Left hindlimb (tissue), 1 donor: ENCODE measurements around the gene NRIP1.

ENCODE experiments used
- DNase-seq: peaks from one replicate; pipeline ENCODE4 v3.0.0-alpha.2; 2018

NRIP1 gene

DNA sequence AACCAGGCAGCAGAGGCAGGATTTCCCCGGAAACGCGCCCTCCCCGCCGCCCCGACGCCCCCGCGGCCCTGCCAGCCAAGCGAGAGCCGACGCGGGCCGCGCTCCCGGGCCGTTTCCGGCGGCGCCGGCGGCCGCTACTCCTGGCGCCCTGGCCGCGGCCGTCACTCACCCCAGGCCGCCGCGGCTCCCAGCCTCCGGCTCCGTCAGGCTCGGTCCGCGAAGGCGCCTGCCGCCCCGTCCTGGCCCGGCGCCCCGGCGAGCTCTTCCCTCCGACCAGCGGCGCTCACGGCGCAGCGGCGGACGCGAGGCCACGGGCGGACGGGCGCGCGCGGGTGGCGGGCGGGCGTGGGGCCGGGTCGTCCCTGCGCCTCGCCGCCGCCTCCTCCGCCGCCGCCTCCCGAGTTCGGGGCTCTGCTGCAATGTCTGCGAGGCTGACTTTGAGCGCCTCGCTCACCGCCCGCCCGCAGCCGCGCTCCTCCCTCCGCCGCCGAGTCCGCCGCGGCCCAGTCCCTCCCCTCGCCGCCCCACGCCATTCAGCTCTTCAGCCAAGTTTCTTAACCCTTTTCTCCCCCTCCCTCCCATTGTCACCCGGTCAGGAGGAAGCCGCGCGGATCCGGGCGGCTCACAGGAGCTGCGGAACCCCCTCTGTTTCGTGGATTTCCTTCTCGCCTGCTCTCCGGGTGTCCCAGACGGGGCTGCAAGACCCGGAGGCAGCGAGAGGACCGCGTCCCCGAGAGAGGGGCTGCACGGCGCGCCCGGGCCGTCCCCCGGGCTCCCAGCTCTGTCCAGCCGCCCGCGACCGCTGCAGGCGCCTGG lies at the start of gene NRIP1:
NRIP1 (minus strand) TSS at position 425 of the 816 bp plus-strand sequence. CDS start 96,808 bp downstream, outside the sequence.
- DNase-seq: peak; percentile 95

- no peak for DNase-seq
Observed at GRCh38 chr21:15112858-15113257, 48.1 kb upstream of the NRIP1 start.

GRCh38 chr21:15108801-15109200 lies 44.0 kb upstream of the NRIP1 start:
- no peak for DNase-seq

GRCh38 chr21:15104470-15104869 lies 39.7 kb upstream of the NRIP1 start:
- no peak for DNase-seq

- no peak for DNase-seq
Observed at GRCh38 chr21:15098908-15099307, 34.1 kb upstream of the NRIP1 start.

GRCh38 chr21:15098181-15098580 lies 33.4 kb upstream of the NRIP1 start:
- DNase-seq: no peak

DNA sequence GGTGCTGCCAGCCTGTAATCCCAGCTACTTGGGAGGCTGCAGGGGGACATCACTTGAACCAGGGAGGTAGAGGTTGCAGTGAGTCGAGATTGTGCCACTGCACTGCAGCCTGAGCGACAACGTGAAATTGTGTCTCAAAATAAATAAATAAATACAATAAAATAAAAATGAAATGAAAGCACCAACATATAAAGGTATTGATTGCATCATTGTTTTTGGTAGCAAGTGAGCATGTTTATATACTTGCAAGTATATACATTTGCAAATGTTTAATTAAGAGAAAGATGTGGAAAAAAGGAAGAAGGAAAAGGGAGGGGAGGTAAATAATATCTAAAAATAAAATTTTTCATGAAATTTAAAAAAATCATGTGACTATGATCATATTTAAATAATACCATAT lies 32.8 kb upstream of the NRIP1 start:
- DNase-seq: no peak

DNA sequence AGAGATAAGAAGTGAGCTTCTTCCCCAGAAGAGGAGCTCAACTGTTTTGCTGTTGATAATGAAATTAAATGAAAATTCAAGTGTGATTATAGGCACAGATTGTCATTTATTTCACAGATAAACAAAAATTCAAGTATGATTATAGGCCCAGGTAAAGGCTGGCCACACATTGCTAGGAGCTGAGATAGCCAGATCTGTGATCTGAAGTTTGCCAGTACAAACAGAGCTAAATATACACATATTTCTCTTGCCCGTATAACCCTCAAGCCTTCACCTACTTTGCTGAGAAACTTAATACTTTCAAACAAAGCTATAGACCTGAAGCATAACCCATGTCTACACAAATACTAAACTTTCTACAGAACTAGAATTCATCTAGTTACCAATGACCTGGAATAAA lies 31.3 kb upstream of the NRIP1 start:
- DNase-seq: no peak

- no peak for DNase-seq
Observed at GRCh38 chr21:15095326-15095725, 30.5 kb upstream of the NRIP1 start.

- DNase-seq: no peak
Observed at GRCh38 chr21:15094706-15095105, 29.9 kb upstream of the NRIP1 start.

DNA sequence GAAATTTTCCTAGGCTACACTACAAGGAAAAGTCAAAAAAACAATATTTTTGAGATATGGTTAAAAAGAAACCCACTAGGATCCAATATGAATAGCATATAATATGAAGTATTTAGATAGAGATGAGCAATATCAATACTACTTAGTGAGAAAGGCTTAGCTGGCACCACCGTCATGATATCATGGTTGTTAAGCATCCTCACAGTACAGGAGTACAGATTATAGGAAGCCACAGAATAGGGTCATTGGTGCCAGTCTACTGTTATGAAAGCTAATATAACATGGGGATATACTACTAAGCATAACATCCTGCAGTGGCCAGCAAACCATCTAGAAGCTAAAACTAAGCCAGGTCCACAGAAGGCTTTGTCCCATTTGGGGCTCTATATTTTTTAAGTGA lies 28.4 kb upstream of the NRIP1 start:
- no peak for DNase-seq

- DNase-seq: no peak
Observed at GRCh38 chr21:15092745-15093144, 27.9 kb upstream of the NRIP1 start.

DNA sequence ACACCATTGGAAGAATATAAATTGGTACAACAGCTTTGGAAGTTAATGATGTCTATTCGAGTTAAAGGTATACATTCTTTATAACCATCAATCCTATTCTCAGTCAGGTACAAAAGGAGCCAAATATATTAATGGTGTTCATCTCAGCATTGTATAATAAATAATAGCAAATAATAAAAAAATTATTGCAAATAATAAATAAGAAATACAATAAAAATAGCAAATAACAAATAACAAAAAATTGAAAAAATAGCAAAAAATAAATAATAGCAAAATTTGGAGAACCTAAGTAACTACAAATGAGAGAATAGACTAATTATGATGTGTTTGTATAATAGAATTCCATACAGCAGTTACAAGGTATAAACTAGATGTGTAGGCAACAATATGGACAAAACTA lies 25.6 kb upstream of the NRIP1 start:
- no peak for DNase-seq

- no peak for DNase-seq
Observed at GRCh38 chr21:15088488-15088887, 23.7 kb upstream of the NRIP1 start.

- DNase-seq: no peak
Observed at GRCh38 chr21:15084668-15085067, 19.9 kb upstream of the NRIP1 start.

- no peak for DNase-seq
Observed at GRCh38 chr21:15080526-15080925, 15.7 kb upstream of the NRIP1 start.

DNA sequence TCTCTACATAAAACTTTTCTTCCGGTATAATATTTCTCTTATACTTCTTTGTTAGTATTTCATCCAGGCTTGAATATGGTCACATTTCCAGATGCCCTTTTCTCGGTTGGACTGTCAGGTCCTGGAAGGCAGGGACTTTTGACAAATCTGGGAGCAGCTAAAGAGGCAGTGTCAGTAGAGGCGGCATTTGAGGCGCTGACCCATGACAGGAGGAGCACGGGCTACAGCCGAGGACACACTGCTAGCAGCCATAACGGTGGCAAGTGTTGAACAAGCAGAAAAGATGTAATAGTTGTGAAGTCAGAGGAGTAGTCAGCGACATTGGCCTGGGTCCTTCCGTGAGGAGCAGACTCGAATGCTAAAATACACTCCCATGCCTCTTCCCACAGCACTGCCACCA lies 14.5 kb upstream of the NRIP1 start:
- no peak for DNase-seq

DNA sequence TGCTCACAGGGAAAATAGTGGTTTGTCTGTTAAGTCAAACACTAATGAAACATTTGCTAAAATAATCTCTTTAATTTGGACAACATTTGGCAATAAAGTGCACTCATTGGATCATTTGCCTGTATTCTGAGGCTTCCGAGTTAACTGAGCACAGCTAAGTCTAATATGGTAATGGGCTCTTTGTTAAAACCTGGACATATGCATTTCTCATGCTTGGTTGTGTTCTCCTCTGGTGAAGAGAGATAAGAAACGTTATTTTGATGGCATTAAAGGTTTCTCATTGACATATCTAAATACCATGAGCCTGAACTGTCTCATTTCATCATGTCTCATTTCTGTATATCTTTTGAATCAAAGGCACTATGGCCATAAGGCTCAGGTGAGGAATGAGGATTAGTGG lies 13.4 kb upstream of the NRIP1 start:
- DNase-seq: no peak

GRCh38 chr21:15077529-15078145 lies 12.8 kb upstream of the NRIP1 start:
- DNase-seq: no peak

GRCh38 chr21:15076730-15077129 lies 11.9 kb upstream of the NRIP1 start:
- no peak for DNase-seq

DNA sequence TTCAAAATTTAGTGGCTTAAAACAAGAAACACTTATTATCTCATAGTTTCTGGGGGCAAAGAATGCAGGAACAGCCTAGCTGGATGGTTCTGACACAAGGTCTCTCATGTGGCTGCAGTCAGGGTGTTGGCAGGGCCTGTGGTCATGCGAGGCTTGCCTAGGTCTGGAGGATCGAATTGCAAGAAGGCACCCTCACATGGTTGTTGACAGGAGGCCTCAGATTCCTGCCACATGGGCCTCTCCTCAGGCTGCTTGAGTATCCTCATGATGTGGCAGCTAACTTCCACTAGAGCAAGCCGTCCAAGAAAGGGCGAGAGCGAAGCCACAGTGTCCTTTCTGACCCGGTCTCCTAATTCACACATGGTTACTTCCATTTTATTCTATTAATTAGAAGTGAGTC lies 6.2 kb upstream of the NRIP1 start:
- no peak for DNase-seq

- no peak for DNase-seq
Observed at GRCh38 chr21:15066123-15066575, 1.3 kb upstream of the NRIP1 start.

DNA sequence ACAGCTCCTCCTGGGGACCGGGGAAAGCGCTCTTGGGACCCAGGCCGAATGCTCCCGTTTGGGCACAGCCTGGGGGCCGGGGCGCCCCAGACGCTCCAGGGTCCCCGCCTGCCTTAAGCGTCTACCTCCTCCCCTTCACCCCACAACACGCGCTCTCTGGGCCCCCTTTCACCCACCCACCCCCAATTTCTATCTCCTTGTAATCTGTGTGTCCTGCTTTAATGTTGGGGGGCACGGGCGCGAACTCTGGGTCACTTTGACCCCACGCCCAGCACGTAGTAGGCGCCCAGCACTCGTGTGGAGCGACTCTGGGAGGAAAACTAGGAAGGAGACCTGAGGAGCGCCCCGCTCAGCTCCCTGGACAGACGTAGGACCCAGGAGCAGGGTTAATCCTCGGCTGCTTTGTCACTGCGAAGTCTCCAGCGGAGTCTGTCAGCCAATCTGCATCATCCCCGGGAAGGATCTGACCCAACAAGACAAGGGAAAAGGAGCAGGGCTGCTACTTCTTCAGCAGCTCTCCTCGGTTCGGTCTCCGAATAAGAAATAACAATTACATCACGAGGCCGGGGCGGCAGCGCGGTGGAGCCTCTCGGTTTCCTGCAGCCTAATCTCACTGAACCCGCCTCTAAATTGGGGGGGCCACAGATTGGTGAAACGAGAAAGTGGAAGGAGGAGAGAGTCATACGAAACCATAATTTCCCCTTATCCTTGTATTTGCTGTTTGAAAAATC lies 757 bp upstream of the NRIP1 start:
- peak; percentile 89 for DNase-seq
